GM12891 (cell line): ENCODE data around the gene ARHGAP18.

Experiments
- POLR2A ChIP-seq: IDR thresholded peaks from 2 replicates; pipeline ENCODE4 v1.6.1; 2011; ENCODE audit warnings: low read depth, low read length, control low read depth
- POLR2AphosphoS5 ChIP-seq: IDR thresholded peaks from 2 replicates; pipeline ENCODE4 v1.6.1; 2011; ENCODE audit warnings: low read depth, low read length, control low read depth
- TAF1 ChIP-seq: IDR thresholded peaks from 2 replicates; pipeline ENCODE4 v1.6.1; 2011; ENCODE audit warnings: low read depth, low read length, control low read depth

GRCh38 chr6:129631070-129631469, 78.9 kb downstream of the ARHGAP18 start:
- TF ChIP-seq POLR2A (no peak), TAF1 (no peak), POLR2AphosphoS5 (no peak)
